Bronchus fibroblast of lung (primary cell): ENCODE results near the gene MYORG. TPM values are rescaled to one million over a fixed set of nuclear protein-coding genes. Genes with fewer than 3 reads are reported as not detected.

ENCODE experiments used
- total RNA-seq: library from RNA; depleted of rRNA; stranded (reverse); fragments of >200 nt; gene quantifications from 2 replicates; pipeline ENCODE4 v1.2.3, GENCODE V29; 2015

Gene MYORG
- 1.2 and 1.3 TPM in 2 replicates for total RNA-seq

DNA sequence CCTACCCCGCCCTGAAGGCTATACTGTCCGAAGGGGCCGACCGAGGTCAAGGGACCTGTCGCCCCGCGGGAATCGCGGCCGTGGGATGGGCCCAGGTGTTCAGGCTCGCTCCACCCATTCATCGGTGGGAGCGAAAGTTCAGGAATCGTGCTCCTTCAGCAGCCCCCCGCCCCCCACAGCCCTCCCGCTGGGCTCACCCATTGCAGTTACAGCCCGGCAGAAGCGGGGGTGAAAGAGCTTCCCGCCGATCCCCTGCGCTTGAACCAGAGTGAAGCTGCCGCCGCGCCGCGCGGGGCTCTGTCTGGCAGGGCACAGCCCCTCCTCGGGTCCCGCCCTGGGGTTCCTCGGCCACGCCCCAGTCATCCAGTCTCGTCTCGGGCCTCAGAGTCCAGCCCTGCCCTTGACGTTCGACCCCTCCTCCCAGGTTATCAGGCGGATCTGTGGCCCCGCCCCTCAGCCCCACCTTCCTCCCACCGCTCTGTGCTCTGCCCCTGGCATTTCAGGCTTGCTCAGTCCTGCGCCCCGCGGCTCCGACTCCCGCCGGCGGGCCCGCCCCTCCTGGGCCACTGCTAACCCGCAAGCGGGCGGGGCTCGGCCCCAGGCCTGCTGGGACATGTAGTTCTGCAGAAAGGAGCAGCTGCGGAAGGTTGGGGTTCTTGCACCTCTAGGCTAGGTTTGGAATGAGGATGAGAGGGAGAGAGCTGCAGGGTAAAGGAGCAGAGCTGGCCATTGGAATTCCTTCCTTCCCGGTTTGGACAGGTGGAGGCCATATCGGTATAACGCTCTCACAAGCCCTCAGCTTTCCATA, at the start of gene MYORG:
Gene MYORG, minus strand, starts transcription at position 303 of the 808 bp plus-strand sequence. CDS start 3,955 bp downstream, outside the sequence.

DNA sequence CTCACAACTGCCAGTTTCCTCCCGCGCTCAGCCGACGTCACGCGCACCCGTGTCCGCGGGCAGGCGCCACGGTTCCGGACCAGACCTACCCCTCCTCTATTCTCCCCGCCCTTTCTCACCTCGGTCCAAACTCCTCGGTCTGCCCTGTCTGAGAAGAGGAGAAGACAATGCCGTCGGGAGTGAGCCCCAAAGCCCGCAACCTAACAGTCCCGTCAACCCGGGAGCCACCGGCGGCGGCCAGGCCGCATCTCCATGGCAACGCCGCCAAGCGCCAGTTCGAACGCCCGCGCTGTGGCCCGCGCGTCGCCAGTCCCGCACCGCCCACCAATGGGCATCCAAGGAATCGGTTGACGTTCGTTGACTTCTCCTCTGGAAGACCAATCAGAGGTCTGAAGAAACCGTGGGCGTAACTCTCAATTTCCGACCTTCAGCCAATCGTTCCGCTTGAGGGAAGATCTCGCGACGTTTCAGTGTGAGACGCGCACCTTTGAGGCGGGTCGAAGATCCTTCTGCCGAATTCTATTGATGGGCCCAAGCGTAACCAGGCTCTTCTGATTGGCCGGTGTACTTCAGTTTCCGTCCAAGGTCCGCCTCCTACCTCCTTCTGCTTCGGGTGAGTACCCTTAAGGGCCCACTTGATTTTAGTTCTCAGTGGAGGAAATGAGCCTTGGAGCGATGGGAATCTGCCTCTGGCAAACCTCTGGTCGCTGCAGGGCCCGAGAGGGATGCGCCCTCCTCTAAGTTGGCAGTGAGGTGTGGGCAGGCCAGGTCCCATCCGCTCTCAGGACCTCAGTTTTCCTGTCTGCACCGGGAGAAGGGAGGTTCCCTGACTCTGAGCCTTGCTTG, 47.5 kb downstream of the MYORG start, which contains the start of the genes KIF24 and NUDT2:
Gene KIF24, minus strand, starts transcription at position 282 of the 846 bp plus-strand sequence. CDS start 17,922 bp downstream, outside the sequence.
Gene NUDT2, plus strand, starts transcription at position 583 of the 846 bp plus-strand sequence. CDS start 9,471 bp downstream, outside the sequence.

Other genes with a start within 250 kb of the MYORG start
- 22.9 and 25.9 TPM in 2 replicates for gene UBAP1, start 197.9 kb downstream of the MYORG start, total RNA-seq
- 3.7 and 4.0 TPM in 2 replicates for gene KIF24, start 47.6 kb downstream of the MYORG start, total RNA-seq
- 62.0 and 66.4 TPM in 2 replicates for gene NUDT2, start 47.3 kb downstream of the MYORG start, total RNA-seq
- gene FAM219A, start 81.7 kb upstream of the MYORG start, total RNA-seq: 10.4 and 11.6 TPM in 2 replicates
- gene DNAI1, start 81.9 kb upstream of the MYORG start, total RNA-seq: not detected in 2 replicates
- not detected in 2 replicates for gene ENHO, start 146.1 kb upstream of the MYORG start, total RNA-seq
- gene CNTFR, start 212.8 kb upstream of the MYORG start, total RNA-seq: not detected in 2 replicates
- 33.7 and 35.5 TPM in 2 replicates for gene RPP25L, start 235.2 kb upstream of the MYORG start, total RNA-seq
- gene DCTN3, start 243.6 kb upstream of the MYORG start, total RNA-seq: 125 and 175 TPM in 2 replicates